ENCODE measurements around the gene TM4SF4.

GRCh38 chr3:149479621-149480325, 5.3 kb downstream of the TM4SF4 start:
- TF ChIP-seq, protein P1, sequence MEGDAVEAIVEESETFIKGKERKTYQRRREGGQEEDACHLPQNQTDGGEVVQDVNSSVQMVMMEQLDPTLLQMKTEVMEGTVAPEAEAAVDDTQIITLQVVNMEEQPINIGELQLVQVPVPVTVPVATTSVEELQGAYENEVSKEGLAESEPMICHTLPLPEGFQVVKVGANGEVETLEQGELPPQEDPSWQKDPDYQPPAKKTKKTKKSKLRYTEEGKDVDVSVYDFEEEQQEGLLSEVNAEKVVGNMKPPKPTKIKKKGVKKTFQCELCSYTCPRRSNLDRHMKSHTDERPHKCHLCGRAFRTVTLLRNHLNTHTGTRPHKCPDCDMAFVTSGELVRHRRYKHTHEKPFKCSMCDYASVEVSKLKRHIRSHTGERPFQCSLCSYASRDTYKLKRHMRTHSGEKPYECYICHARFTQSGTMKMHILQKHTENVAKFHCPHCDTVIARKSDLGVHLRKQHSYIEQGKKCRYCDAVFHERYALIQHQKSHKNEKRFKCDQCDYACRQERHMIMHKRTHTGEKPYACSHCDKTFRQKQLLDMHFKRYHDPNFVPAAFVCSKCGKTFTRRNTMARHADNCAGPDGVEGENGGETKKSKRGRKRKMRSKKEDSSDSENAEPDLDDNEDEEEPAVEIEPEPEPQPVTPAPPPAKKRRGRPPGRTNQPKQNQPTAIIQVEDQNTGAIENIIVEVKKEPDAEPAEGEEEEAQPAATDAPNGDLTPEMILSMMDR (IDR thresholded peaks at IDR 0.05; ENCODE audit: low read depth, low read length, missing input control), result no peak
- TF ChIP-seq, protein P2, sequence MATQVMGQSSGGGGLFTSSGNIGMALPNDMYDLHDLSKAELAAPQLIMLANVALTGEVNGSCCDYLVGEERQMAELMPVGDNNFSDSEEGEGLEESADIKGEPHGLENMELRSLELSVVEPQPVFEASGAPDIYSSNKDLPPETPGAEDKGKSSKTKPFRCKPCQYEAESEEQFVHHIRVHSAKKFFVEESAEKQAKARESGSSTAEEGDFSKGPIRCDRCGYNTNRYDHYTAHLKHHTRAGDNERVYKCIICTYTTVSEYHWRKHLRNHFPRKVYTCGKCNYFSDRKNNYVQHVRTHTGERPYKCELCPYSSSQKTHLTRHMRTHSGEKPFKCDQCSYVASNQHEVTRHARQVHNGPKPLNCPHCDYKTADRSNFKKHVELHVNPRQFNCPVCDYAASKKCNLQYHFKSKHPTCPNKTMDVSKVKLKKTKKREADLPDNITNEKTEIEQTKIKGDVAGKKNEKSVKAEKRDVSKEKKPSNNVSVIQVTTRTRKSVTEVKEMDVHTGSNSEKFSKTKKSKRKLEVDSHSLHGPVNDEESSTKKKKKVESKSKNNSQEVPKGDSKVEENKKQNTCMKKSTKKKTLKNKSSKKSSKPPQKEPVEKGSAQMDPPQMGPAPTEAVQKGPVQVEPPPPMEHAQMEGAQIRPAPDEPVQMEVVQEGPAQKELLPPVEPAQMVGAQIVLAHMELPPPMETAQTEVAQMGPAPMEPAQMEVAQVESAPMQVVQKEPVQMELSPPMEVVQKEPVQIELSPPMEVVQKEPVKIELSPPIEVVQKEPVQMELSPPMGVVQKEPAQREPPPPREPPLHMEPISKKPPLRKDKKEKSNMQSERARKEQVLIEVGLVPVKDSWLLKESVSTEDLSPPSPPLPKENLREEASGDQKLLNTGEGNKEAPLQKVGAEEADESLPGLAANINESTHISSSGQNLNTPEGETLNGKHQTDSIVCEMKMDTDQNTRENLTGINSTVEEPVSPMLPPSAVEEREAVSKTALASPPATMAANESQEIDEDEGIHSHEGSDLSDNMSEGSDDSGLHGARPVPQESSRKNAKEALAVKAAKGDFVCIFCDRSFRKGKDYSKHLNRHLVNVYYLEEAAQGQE (IDR thresholded peaks at IDR 0.05), result no peak
- no peak for TF ChIP-seq RAD21 (IDR thresholded peaks at IDR 0.05)

Measured in liver (tissue), 3 donors.